Pancreas (tissue), 10 donors: ENCODE data around the gene C1orf105. TPM values are rescaled to one million over a fixed set of nuclear protein-coding genes. Genes with fewer than 3 reads are reported as not detected.
A peak's percentile ranks its signal among the peaks of the same experiment; 100 is the strongest.

Experiments
- ATAC-seq, 4 donors: fragments of 200-7000 bp; cut with Tn5 transposase; one replicate each; pipeline versions ENCODE4 v1.8.0 to v1.9.1; 2020; ENCODE audit warnings: mild to moderate bottlenecking in 4 of 4, moderate library complexity in 4 of 4
- DNase-seq, 6 donors: peaks; one replicate each; pipeline ENCODE4 v3.0.0-alpha.2; 2020
- FAIRE-seq: peaks from 2 replicates; lab custom pipeline; 2012; peaks lifted over from hg19 to GRCh38; lab: Jason Lieb, UNC
- H3K27ac ChIP-seq, 4 donors: fragments of 200-600 bp; sonication (generic); 1 replicate in 3 of 4; 2 replicates in 1 of 4; pipeline versions ENCODE4 v1.5.0 to v1.8.0; 2020
- H3K27me3 ChIP-seq, 4 donors: fragments of 200-600 bp; one replicate each; pipeline ENCODE4 v1.8.0; 2021
- H3K36me3 ChIP-seq, 3 donors: fragments of 200-600 bp; sonication (generic) in 1 of 3; one replicate each; pipeline versions ENCODE4 v1.5.0 to v1.8.0; 2020 to 2021
- H3K4me1 ChIP-seq, 3 donors: fragments of 200-600 bp; one replicate each; pipeline ENCODE4 v1.8.0; 2021
- H3K4me3 ChIP-seq, 4 donors: fragments of 200-600 bp; sonication (generic) in 2 of 4; one replicate each; pipeline versions ENCODE4 v1.5.0 to v1.8.0; 2020 to 2021
- H3K9me3 ChIP-seq, 4 donors: fragments of 200-600 bp; one replicate each; pipeline ENCODE4 v1.8.0; 2021
- WGBS, 2 donors: extraction: QIAGEN DNeasy Blood & Tissue Kit; methylation state at CpG; one replicate each; pipeline ENCODE4 v1.1.7; 2013; 5-methylcytosine and 5-hydroxymethylcytosine counted together
- intact Hi-C, 3 donors: fragments of 100-400 bp; cut with DNase I; formaldehyde crosslinking; loops; one replicate each; pipeline versions ENCODE4 v1.11.1 to v1.14.2; 2022
- polyA plus RNA-seq, 2 donors: library from polyadenylated mRNA; stranded (reverse); fragments of 200-250 nt; gene quantifications; one replicate each; pipeline ENCODE4 v1.2.3, GENCODE V29; 2013
- total RNA-seq, 6 donors: library from RNA; stranded (reverse); fragmentation: NEBNext Ultra II Directional in 4 of 6; extraction: Animal tissue kit (Norgen Biotek cat#: 25700) in 4 of 6; gene quantifications; one replicate each; pipeline versions ENCODE4 v1.2.1 to v1.2.4, GENCODE V29; 2021 to 2023
- TF ChIP-seq, protein P1 (sequence below), 4 donors: fragments of 200-600 bp; sonication (generic) in 3 of 4; IDR thresholded peaks; one replicate each; pipeline versions ENCODE4 v1.5.0 to v1.8.0; 2021; ENCODE audit warnings: antibody characterized with exemption in 4 of 4
- donor health status: healthy with polysubstance abuse.
- donor health status: DM: no; HTN: no; CAD: no; lungs with moderate emphysema.
- donor health status: DM: no; HTN: no; CAD: no.
- donor health status: control.
- donor health status: control.
- donor health status: Bipolar disorder and iron deficiency.
- donor health status: DM: yes; HTN: yes; CAD: no.
- donor health status: DM: no; HTN: no; CAD: no.
- donor health status: DM: no; HTN: no; CAD: no.
- donor health status: DM: yes; HTN: yes; CAD: no.

Gene C1orf105
- total and polyA plus RNA-seq, 8 donors = not detected

DNA sequence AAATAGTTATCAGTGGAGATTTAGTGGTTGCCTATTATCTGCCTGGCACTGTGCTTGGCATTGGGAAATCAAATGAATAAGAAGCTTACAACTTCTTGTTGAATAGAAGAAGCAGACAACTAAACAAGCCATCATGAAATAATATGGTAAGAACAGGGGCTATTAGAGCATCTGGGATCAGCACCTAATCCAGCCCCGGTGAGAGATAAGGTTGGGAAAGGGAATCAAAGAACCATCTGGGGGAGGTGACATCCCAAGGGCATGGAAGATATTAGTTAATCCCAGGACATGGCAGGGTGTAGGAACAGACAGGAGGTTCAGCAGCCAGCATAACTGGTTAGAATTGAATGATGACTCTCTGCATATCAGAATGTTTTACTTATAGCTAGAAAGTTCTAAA is 76.2 kb downstream of the C1orf105 start:
- FAIRE-seq = no peak
- no peaks in the 10 kb centered on the region for H3K27me3 ChIP-seq
- H3K4me1 ChIP-seq = peaks cover 6 to 28% (median 8%) of the 10 kb centered on the region in 3 donors
- intact Hi-C loops = no loop called here
- TF ChIP-seq, protein P1, sequence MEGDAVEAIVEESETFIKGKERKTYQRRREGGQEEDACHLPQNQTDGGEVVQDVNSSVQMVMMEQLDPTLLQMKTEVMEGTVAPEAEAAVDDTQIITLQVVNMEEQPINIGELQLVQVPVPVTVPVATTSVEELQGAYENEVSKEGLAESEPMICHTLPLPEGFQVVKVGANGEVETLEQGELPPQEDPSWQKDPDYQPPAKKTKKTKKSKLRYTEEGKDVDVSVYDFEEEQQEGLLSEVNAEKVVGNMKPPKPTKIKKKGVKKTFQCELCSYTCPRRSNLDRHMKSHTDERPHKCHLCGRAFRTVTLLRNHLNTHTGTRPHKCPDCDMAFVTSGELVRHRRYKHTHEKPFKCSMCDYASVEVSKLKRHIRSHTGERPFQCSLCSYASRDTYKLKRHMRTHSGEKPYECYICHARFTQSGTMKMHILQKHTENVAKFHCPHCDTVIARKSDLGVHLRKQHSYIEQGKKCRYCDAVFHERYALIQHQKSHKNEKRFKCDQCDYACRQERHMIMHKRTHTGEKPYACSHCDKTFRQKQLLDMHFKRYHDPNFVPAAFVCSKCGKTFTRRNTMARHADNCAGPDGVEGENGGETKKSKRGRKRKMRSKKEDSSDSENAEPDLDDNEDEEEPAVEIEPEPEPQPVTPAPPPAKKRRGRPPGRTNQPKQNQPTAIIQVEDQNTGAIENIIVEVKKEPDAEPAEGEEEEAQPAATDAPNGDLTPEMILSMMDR (IDR thresholded peaks at IDR 0.05) = no peak
- H3K27ac ChIP-seq = no peak overlapping the region
- 8 to 17% methylated on average over 1 of the region's 1 CpG for whole genome bisulfite sequencing, 2 donors
- no peaks in the 10 kb centered on the region for H3K36me3 ChIP-seq
- no peak for DNase-seq
- peak in 1 of 4 donors; percentile 11 for ATAC-seq
- H3K4me3 ChIP-seq = no peak overlapping the region
- no peaks in the 10 kb centered on the region for H3K9me3 ChIP-seq

DNA sequence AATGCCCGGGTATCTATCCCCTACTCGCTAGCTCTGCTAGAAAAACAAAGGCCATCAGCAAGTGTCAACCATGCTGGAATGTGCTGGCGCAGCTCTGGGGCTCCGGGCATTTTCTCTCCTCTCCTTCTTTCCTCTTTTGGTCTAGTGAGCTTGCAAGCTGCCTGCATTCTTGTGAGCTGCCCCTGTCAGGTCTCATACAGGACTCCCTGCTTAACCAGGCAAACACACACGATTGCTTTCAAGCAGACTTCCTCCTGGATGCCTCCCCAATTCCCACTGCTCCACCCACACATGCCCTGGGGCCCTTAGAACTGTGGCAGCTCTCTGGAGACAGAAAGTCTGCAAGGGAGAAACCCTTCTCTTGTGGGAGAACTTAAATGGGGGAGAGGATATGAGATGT is 76.7 kb downstream of the C1orf105 start:
- FAIRE-seq = no peak

DNA sequence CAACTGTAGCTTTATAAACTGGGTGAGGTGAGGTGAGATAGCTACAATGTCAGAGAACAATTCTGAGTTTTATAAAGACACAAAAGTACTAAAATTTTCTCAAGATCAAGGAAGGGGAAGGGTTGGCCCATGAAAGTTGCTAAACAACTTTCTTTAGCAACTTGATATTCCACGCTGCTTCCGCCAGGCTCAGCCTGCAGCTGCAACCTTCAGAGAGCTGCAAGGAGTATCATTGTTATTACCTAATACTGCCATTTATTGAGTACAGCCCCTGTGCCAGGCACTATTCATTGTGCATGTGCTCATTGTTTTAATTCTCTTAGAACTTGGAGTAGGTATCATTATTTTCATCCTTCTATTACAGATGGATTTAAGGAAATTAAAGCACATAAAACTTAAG is 78.4 kb downstream of the C1orf105 start:
- Histone ChIP-seq H3K4me1 (peaks cover 6 to 28% (median 8%) of the 10 kb centered on the region in 3 donors), H3K27me3 (no peaks in the 10 kb centered on the region), H3K27ac (peak overlapping the region in 1 of 4 donors; percentile 48), H3K4me3 (no peak overlapping the region), H3K36me3 (no peaks in the 10 kb centered on the region), H3K9me3 (no peaks in the 10 kb centered on the region)
- DNase-seq (no peak), FAIRE-seq (no peak), ATAC-seq (peak in 2 of 4 donors; percentile 19 to 45)
- intact Hi-C loops = no loop called here
- TF ChIP-seq, protein P1 (IDR thresholded peaks at IDR 0.05) = no peak
- 62 to 71% methylated on average over 2 of the region's 2 CpGs for WGBS, 2 donors

More for the DNA sequence above, 76.7 kb downstream of the C1orf105 start:
- no peaks in the 10 kb centered on the region for H3K9me3 ChIP-seq
- H3K4me3 ChIP-seq = no peak overlapping the region
- DNase-seq (peak in 1 of 6 donors; percentile 9), ATAC-seq (peak in 3 of 4 donors; percentile 13 to 42 (median 40))
- H3K36me3 ChIP-seq = no peaks in the 10 kb centered on the region
- 9 to 19% methylated on average over 5 of the region's 5 CpGs for WGBS, 2 donors
- TF ChIP-seq, protein P1 (IDR thresholded peaks at IDR 0.05) = no peak
- peaks cover 6 to 28% (median 8%) of the 10 kb centered on the region in 3 donors for H3K4me1 ChIP-seq
- no peaks in the 10 kb centered on the region for H3K27me3 ChIP-seq
- H3K27ac ChIP-seq = peak overlapping the region in 1 of 4 donors; percentile 23
- intact Hi-C loops = no loop called here

DNA sequence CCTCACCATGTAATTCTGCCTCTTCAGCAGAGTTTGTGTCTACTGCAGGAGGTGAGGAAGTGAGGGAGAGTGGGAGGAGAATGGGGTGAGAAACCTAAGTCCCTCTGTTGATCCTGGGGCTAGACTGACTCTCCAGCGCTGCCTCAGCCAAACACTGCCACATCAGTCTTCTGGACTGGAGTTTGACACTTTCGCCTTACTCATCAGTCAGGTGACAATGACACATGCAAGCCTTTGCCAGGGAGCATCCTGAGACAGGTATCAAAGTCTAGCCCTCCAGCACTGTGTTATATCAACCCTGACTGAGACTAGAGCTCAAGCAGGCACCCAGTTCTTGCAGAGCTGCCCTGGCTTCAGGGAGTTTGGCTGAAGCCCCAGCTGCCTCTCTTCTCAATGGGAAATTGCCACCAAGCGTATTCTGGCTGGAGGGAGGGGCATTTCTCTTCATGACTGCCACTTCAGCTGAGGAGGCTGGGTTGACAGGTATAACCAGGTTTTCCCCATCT is 79.2 kb downstream of the C1orf105 start:
- ATAC-seq (peak; percentile 74 to 87 (median 78)), FAIRE-seq (no peak)

More for the DNA sequence above, 79.2 kb downstream of the C1orf105 start:
- H3K4me1 ChIP-seq = peaks cover 6 to 28% (median 8%) of the 10 kb centered on the region in 3 donors
- H3K27me3 ChIP-seq = no peaks in the 10 kb centered on the region
- TF ChIP-seq, protein P1 (IDR thresholded peaks at IDR 0.05) = no peak
- intact Hi-C loops = no loop called here
- H3K4me3 ChIP-seq = no peak overlapping the region
- peak overlapping the region in 2 of 4 donors; percentile 48 to 55 for H3K27ac ChIP-seq
- DNase-seq = peak in 4 of 6 donors; percentile 45 to 64 (median 46)
- H3K9me3 ChIP-seq = no peaks in the 10 kb centered on the region
- WGBS, 2 donors = 50 to 65% methylated on average over 3 of the region's 3 CpGs
- no peaks in the 10 kb centered on the region for H3K36me3 ChIP-seq
